GM18499 (cell line): ENCODE data around the gene SNRPD1.
"Not testable (repeated sequence)": the region's sequence is repeated elsewhere in the genome, so short reads cannot be mapped to it uniquely, and the experiment has no call there.

Experiments used
- ATAC-seq: cut with Tn5 transposase; IDR thresholded peaks from one replicate; pipeline ENCODE4 v1.9.1; 2021; ENCODE audit warnings: moderate number of reproducible peaks; ENCODE audit not compliant: insufficient read depth, unreplicated experiment

Gene SNRPD1

GRCh38 chr18:21612125-21613039, at the start of gene SNRPD1:
TSS of gene SNRPD1 (plus strand) at chr18:21612314. CDS start at chr18:21612430, 116 bp downstream.
- ATAC-seq, result peak; percentile 95

- ATAC-seq, result no peak
Observed at GRCh38 chr18:21571772-21572171, 40.3 kb upstream of the SNRPD1 start.

- no peak for ATAC-seq
Observed at GRCh38 chr18:21575656-21576055, 36.5 kb upstream of the SNRPD1 start.

GRCh38 chr18:21584391-21584790, 27.7 kb upstream of the SNRPD1 start:
- ATAC-seq, result no peak

- not testable (repeated sequence) for ATAC-seq
Observed at GRCh38 chr18:21592361-21592760, 19.8 kb upstream of the SNRPD1 start.

GRCh38 chr18:21593540-21594257, 18.4 kb upstream of the SNRPD1 start:
- ATAC-seq, result no peak

- ATAC-seq, result no peak
Observed at GRCh38 chr18:21597620-21598019, 14.5 kb upstream of the SNRPD1 start.

GRCh38 chr18:21598726-21599584, 13.2 kb upstream of the SNRPD1 start:
- ATAC-seq, result no peak

- peak; percentile 31 for ATAC-seq
Observed at GRCh38 chr18:21599585-21600525, 12.3 kb upstream of the SNRPD1 start.

- peak; percentile 76 for ATAC-seq
Observed at GRCh38 chr18:21600526-21601410, 11.3 kb upstream of the SNRPD1 start, which contains the start of gene ESCO1. TSS of gene ESCO1 (minus strand) at chr18:21600704. CDS start at chr18:21574843, 25,861 bp downstream.

GRCh38 chr18:21602299-21602587, 9.9 kb upstream of the SNRPD1 start:
- no peak for ATAC-seq

- no peak for ATAC-seq
Observed at GRCh38 chr18:21604671-21605070, 7.4 kb upstream of the SNRPD1 start.

GRCh38 chr18:21605213-21605612, 6.9 kb upstream of the SNRPD1 start:
- ATAC-seq, result no peak

GRCh38 chr18:21611401-21612124, 551 bp upstream of the SNRPD1 start:
- not testable (repeated sequence) for ATAC-seq

GRCh38 chr18:21621640-21622039, 9.5 kb downstream of the SNRPD1 start:
- not testable (repeated sequence) for ATAC-seq

GRCh38 chr18:21629089-21629832, 17.1 kb downstream of the SNRPD1 start:
- ATAC-seq, result peak; percentile 84

GRCh38 chr18:21632393-21632792, 20.3 kb downstream of the SNRPD1 start:
- no peak for ATAC-seq
